H54 (cell line): ENCODE measurements around the gene DAGLA.
"Not testable (repeated sequence)": the region's sequence is repeated elsewhere in the genome, so short reads cannot be mapped to it uniquely, and the experiment has no call there.

Experiments
- DNase-seq: peaks from one replicate; pipeline ENCODE4 v3.0.0; 2011; ENCODE audit warnings: low spot score, mixed read lengths; ENCODE audit not compliant: insufficient read length
- FAIRE-seq: peaks from 3 replicates; lab custom pipeline; 2011; peaks lifted over from hg19 to GRCh38; lab: Jason Lieb, UNC
- POLR2A ChIP-seq: IDR thresholded peaks from 2 replicates; pipeline ENCODE4 v1.6.1; 2011; ENCODE audit warnings: low read depth, mild to moderate bottlenecking, low read length

Gene DAGLA

GRCh38 chr11:61656347-61657077, 23.7 kb upstream of the DAGLA start:
- no peak for FAIRE-seq
- TF ChIP-seq POLR2A, result no peak
- no peak for DNase-seq

- no peak for TF ChIP-seq POLR2A
- FAIRE-seq, result no peak
- DNase-seq, result no peak
These were observed 22.5 kb upstream of the DAGLA start for GRCh38 chr11:61657566-61658290.

- DNase-seq, result no peak
- no peak for TF ChIP-seq POLR2A
- no peak for FAIRE-seq
These were observed 20.6 kb upstream of the DAGLA start for GRCh38 chr11:61659413-61660196.

- not testable (repeated sequence) for DNase-seq, FAIRE-seq
These were observed 19.2 kb upstream of the DAGLA start for GRCh38 chr11:61660997-61661396.

- no peak for TF ChIP-seq POLR2A
- FAIRE-seq (no peak), DNase-seq (no peak)
These were observed 13.4 kb upstream of the DAGLA start for GRCh38 chr11:61666684-61667297.

DNA sequence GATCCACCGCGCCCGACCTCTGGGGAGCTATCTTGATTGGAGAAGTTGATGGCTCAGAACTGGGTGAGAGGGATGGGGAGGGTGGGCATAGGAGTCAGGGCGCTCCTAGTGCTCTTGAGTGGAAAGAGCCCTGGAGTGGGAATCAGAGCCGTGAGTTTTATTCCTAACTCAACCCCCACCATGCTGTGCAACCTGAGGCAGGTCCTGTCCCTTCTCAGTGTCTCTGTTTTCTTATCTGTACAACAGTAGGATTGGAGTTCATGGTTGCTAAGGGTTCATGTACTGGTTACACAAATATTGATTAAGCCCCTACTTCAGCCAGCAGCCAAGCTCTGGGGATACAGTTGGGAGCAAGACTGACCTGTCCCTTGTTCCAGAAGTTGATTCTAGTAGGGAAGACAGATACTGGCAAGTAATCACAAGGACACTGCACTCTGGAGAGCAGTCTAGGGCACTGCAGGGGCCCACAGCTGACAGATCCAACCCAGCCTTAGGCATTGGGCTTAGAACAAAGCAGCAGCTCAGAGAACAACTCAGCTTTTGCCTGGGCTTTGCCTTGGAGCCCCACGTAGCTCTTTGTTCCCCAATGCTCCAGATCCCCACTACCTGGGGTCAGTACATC, 12.4 kb upstream of the DAGLA start:
- DNase-seq (no peak), FAIRE-seq (no peak)
- TF ChIP-seq POLR2A, result no peak

GRCh38 chr11:61669417-61669816, 10.8 kb upstream of the DAGLA start:
- FAIRE-seq (no peak), DNase-seq (no peak)
- TF ChIP-seq POLR2A, result no peak

DNA sequence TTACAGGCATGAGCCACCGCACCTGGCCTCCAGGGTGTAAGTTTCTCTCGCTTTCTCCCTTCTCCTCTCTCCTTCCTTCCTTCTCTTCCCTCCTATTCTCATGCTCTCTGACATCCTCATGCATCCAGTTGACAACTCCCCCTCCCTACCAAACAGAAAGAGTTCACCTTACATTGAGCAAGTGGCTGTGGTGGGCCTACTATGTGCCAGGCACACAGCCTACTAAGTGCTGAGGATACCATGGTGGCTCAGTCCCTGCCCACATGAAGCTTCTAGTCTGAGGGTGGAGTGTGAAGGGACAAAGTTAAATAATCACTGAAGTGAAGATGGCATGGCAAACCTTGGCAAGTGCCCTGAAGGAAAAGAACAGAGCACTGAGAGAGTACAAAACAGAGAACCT, 9.6 kb upstream of the DAGLA start:
- TF ChIP-seq POLR2A, result no peak
- no peak for DNase-seq
- no peak for FAIRE-seq

- FAIRE-seq (no peak), DNase-seq (no peak)
- TF ChIP-seq POLR2A, result no peak
These were observed 8.7 kb upstream of the DAGLA start for GRCh38 chr11:61671527-61671926.

DNA sequence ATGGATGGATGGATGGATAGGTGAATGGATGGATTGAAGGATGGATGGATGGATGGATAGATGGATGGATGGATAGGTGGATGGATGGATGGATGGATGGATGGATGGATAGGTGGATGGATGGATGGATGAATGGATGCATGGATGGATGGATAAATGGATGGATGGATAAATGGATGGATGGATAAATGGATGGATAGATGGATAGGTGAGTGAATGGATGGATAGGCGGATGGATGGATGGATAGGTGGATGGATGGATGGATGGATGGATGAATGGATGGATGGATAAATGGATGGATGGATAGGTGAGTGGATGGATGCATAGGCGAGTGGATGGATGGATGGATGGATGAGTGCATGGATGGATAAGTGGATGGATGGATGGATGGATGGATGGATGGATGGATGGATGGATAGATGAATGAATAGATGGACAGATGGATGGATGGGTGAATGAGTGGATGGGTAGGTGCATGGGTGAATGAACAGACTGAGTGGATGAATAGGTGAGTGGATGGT, 6.2 kb upstream of the DAGLA start:
- DNase-seq, FAIRE-seq: not testable (repeated sequence)

GRCh38 chr11:61675826-61676225, 4.4 kb upstream of the DAGLA start:
- FAIRE-seq (no peak), DNase-seq (no peak)
- no peak for TF ChIP-seq POLR2A

GRCh38 chr11:61679296-61679695, 895 bp upstream of the DAGLA start:
- TF ChIP-seq POLR2A, result no peak
- FAIRE-seq, result no peak
- no peak for DNase-seq

DNA sequence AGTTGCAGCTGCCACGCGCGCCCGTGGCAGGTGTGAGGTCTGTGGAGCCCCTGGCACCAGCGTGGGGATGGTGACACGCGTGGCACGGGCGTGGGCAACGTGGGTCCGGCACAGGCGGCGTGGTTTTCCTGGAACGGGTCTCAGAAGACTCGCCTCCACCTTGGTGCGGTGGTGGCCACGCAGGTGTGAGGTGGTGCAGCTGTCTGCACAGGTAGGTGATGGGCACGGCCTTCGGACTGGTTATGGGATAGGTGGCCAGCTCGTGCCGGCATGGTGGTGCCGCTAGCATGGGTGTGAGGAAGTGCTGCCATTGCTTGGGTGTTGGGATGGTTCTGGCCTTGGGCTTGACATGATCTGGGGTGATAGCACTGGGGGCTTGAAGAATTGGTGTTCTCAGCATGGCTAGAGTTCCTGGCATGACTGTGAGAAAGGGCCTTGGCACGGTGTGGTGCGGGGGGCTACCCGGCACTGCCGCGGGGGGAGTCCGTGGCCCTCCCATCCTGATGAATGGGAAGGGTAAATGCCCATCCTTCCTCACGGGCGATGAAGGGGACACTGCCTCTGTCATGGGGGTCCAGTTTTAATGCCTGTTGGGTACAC, 531 bp downstream of the DAGLA start:
- FAIRE-seq (no peak), DNase-seq (no peak)
- TF ChIP-seq POLR2A, result no peak; the same call in 1 of the 2 replicates
